MM.1S (cell line): ENCODE measurements around the gene PTPRA.

Experiments
- DNase-seq: peaks from one replicate; pipeline ENCODE4 v3.0.0-alpha.2; 2015
- H2AFZ ChIP-seq: fragments of 300-600 bp; sonication (generic); 2 replicates; pipeline ENCODE4 v1.6.0; 2016; ENCODE audit warnings: antibody characterized with exemption, low read length
- H3F3A ChIP-seq: fragments of 300-600 bp; sonication (generic); 2 replicates; pipeline ENCODE4 v1.6.1; 2016; ENCODE audit warnings: mild to moderate bottlenecking, antibody characterized with exemption, low read length, moderate library complexity, mixed read lengths; ENCODE audit not compliant: insufficient read depth
- H3K27ac ChIP-seq: fragments of 300-600 bp; sonication (generic); 2 replicates; pipeline ENCODE4 v1.5.1; 2016; ENCODE audit warnings: mild to moderate bottlenecking, low read length
- H3K27me3 ChIP-seq: fragments of 300-600 bp; sonication (generic); replicated peaks from 2 replicates; pipeline ENCODE4 v1.6.0; 2016; ENCODE audit warnings: low read length; ENCODE audit not compliant: insufficient read depth
- H3K36me3 ChIP-seq: fragments of 300-600 bp; sonication (generic); replicated peaks from 2 replicates; pipeline ENCODE4 v1.6.1; 2016; ENCODE audit warnings: mild to moderate bottlenecking, low read length, mixed read lengths; ENCODE audit not compliant: insufficient read depth
- H3K4me1 ChIP-seq: fragments of 300-600 bp; sonication (generic); 2 replicates; pipeline ENCODE4 v1.6.1; 2016; ENCODE audit warnings: low read length, mixed read lengths
- H3K4me2 ChIP-seq: fragments of 300-600 bp; sonication (generic); 2 replicates; pipeline ENCODE4 v1.6.0; 2016; ENCODE audit warnings: low read depth, low read length
- H3K4me3 ChIP-seq: fragments of 300-600 bp; sonication (generic); 2 replicates; pipeline ENCODE4 v1.5.1; 2016; ENCODE audit warnings: low read length, mixed read lengths
- H3K79me2 ChIP-seq: fragments of 300-600 bp; sonication (generic); 2 replicates; pipeline ENCODE4 v1.6.1; 2016; ENCODE audit warnings: mixed run types, low read length, mixed read lengths
- H3K9ac ChIP-seq: fragments of 300-600 bp; sonication (generic); 2 replicates; pipeline ENCODE4 v1.6.1; 2016; ENCODE audit warnings: low read length, mixed read lengths
- H3K9me2 ChIP-seq: fragments of 300-600 bp; sonication (generic); replicated peaks from 2 replicates; pipeline ENCODE4 v1.6.1; 2016; ENCODE audit warnings: mild to moderate bottlenecking, low read length, mixed read lengths; ENCODE audit not compliant: insufficient read depth
- H3K9me3 ChIP-seq: fragments of 300-600 bp; sonication (generic); replicated peaks from 2 replicates; pipeline ENCODE4 v1.6.1; 2016; ENCODE audit warnings: mild to moderate bottlenecking, low read length, mixed read lengths; ENCODE audit not compliant: insufficient read depth
- H4K20me1 ChIP-seq: fragments of 300-600 bp; sonication (generic); 2 replicates; pipeline ENCODE4 v1.6.1; 2016; ENCODE audit warnings: mild to moderate bottlenecking, low read length, moderate library complexity, mixed read lengths; ENCODE audit not compliant: insufficient read depth
- CTCF ChIP-seq: fragments of 300-600 bp; sonication (generic); IDR thresholded peaks from 2 replicates; pipeline ENCODE4 v1.5.1; 2016; ENCODE audit warnings: antibody characterized with exemption, low read length, mixed read lengths
- EZH2 ChIP-seq: fragments of 300-600 bp; sonication (generic); optimal IDR thresholded peaks from 2 replicates; pipeline ENCODE3; 2017; ENCODE audit warnings: low read depth, mild to moderate bottlenecking, antibody characterized with exemption, low read length, mixed read lengths
- EZH2phosphoT487 ChIP-seq: fragments of 300-600 bp; sonication (generic); IDR thresholded peaks from 2 replicates; pipeline ENCODE4 v1.6.1; 2018; ENCODE audit warnings: antibody characterized with exemption, low read length

PTPRA gene

GRCh38 chr20:2890742-2891141 is 17.5 kb downstream of the PTPRA start:
- Histone ChIP-seq H2AFZ (no peak overlapping the region), H3K27me3 (no peaks in the 10 kb centered on the region), H3K4me3 (no peak overlapping the region), H3K4me1 (no peaks in the 10 kb centered on the region), H3K9me2 (no peaks in the 10 kb centered on the region), H3K27ac (no peak overlapping the region), H3K9ac (no peak overlapping the region), H3K4me2 (no peak overlapping the region), H3K36me3 (no peaks in the 10 kb centered on the region), H3K9me3 (no peaks in the 10 kb centered on the region), H3F3A (no peaks in the 10 kb centered on the region), H4K20me1 (peaks cover 2% of the 10 kb centered on the region; the same call in 1 of the 2 replicates), H3K79me2 (peaks cover 94% of the 10 kb centered on the region)
- DNase-seq: no peak
- no peak for TF ChIP-seq EZH2phosphoT487
- TF ChIP-seq CTCF: no peak
- TF ChIP-seq EZH2: no peak

- Histone ChIP-seq H3K4me3 (no peak overlapping the region), H3F3A (no peaks in the 10 kb centered on the region), H4K20me1 (peaks cover 2% of the 10 kb centered on the region; the same call in 1 of the 2 replicates), H3K9me2 (no peaks in the 10 kb centered on the region), H3K4me2 (no peak overlapping the region), H3K36me3 (no peaks in the 10 kb centered on the region), H3K79me2 (peaks cover 92% of the 10 kb centered on the region), H3K4me1 (no peaks in the 10 kb centered on the region), H3K27ac (no peak overlapping the region), H3K27me3 (no peaks in the 10 kb centered on the region), H3K9ac (no peak overlapping the region), H3K9me3 (no peaks in the 10 kb centered on the region), H2AFZ (no peak overlapping the region)
- TF ChIP-seq CTCF: no peak
- TF ChIP-seq EZH2: no peak
- TF ChIP-seq EZH2phosphoT487: no peak
- no peak for DNase-seq
These were observed 18.1 kb downstream of the PTPRA start for GRCh38 chr20:2891343-2891742.

GRCh38 chr20:2892376-2892775 is 19.1 kb downstream of the PTPRA start:
- H3K79me2 ChIP-seq: peaks cover 93% of the 10 kb centered on the region
- H2AFZ ChIP-seq: no peak overlapping the region
- H3K9me3 ChIP-seq: no peaks in the 10 kb centered on the region
- peaks cover 2% of the 10 kb centered on the region; the same call in 1 of the 2 replicates for H4K20me1 ChIP-seq
- H3K36me3 ChIP-seq: no peaks in the 10 kb centered on the region
- H3K9me2 ChIP-seq: no peaks in the 10 kb centered on the region
- H3F3A ChIP-seq: no peaks in the 10 kb centered on the region
- no peak for DNase-seq
- no peak overlapping the region for H3K9ac ChIP-seq
- H3K4me3 ChIP-seq: no peak overlapping the region
- H3K4me2 ChIP-seq: no peak overlapping the region
- no peak for TF ChIP-seq CTCF
- H3K27me3 ChIP-seq: no peaks in the 10 kb centered on the region
- no peak overlapping the region for H3K27ac ChIP-seq
- no peaks in the 10 kb centered on the region for H3K4me1 ChIP-seq
